Stomach (tissue), 4 donors: ENCODE data around the gene CP.

Source experiments
- CTCF ChIP-seq, 7 experiments: fragments of 450-650 bp in 4 of 7; fragments of 200-600 bp in 3 of 7; sonication (generic) in 3 of 7; IDR thresholded peaks; one replicate each; pipeline ENCODE4 v1.5.1; 2016 to 2019; ENCODE audit warnings: antibody characterized with exemption in 7 of 7, control low read depth in 2 of 7, mild to moderate bottlenecking in 1 of 7
- EP300 ChIP-seq: sonication (generic); formaldehyde crosslinking; IDR thresholded peaks from one replicate; pipeline ENCODE4 v1.6.1; 2017; ENCODE audit warnings: antibody characterized with exemption
- POLR2A ChIP-seq, 4 donors: fragments of 450-650 bp; IDR thresholded peaks; one replicate each; pipeline ENCODE4 v1.6.1; 2016; ENCODE audit warnings: antibody characterized with exemption in 4 of 4, control low read depth in 2 of 4, mild to moderate bottlenecking in 1 of 4, moderate library complexity in 1 of 4
- POLR2AphosphoS5 ChIP-seq, 3 donors: sonication (generic); formaldehyde crosslinking; IDR thresholded peaks; one replicate each; pipeline ENCODE4 v1.6.1; 2016; ENCODE audit warnings: antibody characterized with exemption in 3 of 3

DNA sequence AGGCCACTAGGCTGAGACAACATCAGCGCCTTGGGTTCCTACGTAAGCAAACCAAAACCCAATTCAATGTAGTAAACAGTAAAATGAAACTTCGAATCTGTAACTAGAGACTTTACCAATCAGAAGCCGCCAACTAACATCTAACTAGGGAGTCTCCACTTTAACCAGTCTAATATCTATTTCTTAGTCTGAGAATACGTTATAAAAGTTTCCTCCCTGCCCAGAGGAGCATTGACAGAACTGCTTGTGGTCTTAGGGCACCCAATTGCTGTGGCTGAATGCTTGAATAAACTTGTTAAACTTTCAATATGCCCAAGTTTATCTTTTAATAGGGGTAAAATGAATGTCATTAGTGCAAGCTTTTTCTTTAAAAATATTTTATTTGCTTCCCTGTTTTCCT is 4.3 kb downstream of the CP start:
- TF ChIP-seq POLR2A (IDR thresholded peaks at IDR 0.05) (no peak), CTCF (IDR thresholded peaks at IDR 0.05) (no peak), POLR2AphosphoS5 (IDR thresholded peaks at IDR 0.05) (no peak), EP300 (no peak)
